GM06990 (cell line): ENCODE results near the gene COQ2.
A peak's percentile ranks its signal among the peaks of the same experiment; 100 is the strongest.

Source experiments
- DNase-seq: peaks from one replicate; pipeline ENCODE4 v3.0.0-alpha.2; 2011; ENCODE audit not compliant: insufficient read length; ENCODE audit errors: extremely low read depth
- H3K27me3 ChIP-seq: replicated peaks from 2 replicates; pipeline ENCODE4 v1.6.0; 2011; ENCODE audit warnings: low read length; ENCODE audit not compliant: control insufficient read depth, insufficient read depth
- H3K36me3 ChIP-seq: 2 replicates; pipeline ENCODE4 v1.5.1; 2011; ENCODE audit warnings: low read length; ENCODE audit not compliant: control insufficient read depth, insufficient read depth
- H3K4me3 ChIP-seq: replicated peaks from 2 replicates; pipeline ENCODE4 v1.5.1; 2011; ENCODE audit warnings: low read depth, mild to moderate bottlenecking, control low read depth, low read length
- CTCF ChIP-seq: IDR thresholded peaks from 2 replicates; pipeline ENCODE4 v1.5.1; 2011; ENCODE audit warnings: low read length, control low read depth, mild to moderate bottlenecking, inconsistent platforms; ENCODE audit not compliant: insufficient read depth, poor library complexity, severe bottlenecking

Gene COQ2

GRCh38 chr4:83224502-83225197 is 59.9 kb downstream of the COQ2 start:
- no peaks in the 10 kb centered on the region for H3K36me3 ChIP-seq
- no peak overlapping the region for H3K4me3 ChIP-seq
- no peaks in the 10 kb centered on the region for H3K27me3 ChIP-seq
- no peak for TF ChIP-seq CTCF
- DNase-seq = no peak

GRCh38 chr4:83223781-83224180 is 60.8 kb downstream of the COQ2 start:
- no peaks in the 10 kb centered on the region for H3K36me3 ChIP-seq
- DNase-seq = no peak
- H3K4me3 ChIP-seq = no peak overlapping the region
- no peaks in the 10 kb centered on the region for H3K27me3 ChIP-seq
- no peak for TF ChIP-seq CTCF

- TF ChIP-seq CTCF = no peak
- H3K27me3 ChIP-seq = no peaks in the 10 kb centered on the region
- H3K36me3 ChIP-seq = no peaks in the 10 kb centered on the region
- H3K4me3 ChIP-seq = no peak overlapping the region
- peak; percentile 77 for DNase-seq
Measured at GRCh38 chr4:83221897-83222441, 62.6 kb downstream of the COQ2 start.

- Histone ChIP-seq H3K36me3 (no peaks in the 10 kb centered on the region), H3K4me3 (peak overlapping the region; percentile 10; the same call in 1 of the 2 replicates), H3K27me3 (no peaks in the 10 kb centered on the region)
- peak; percentile 54 for DNase-seq
- no peak for TF ChIP-seq CTCF
Measured at GRCh38 chr4:83219344-83220331, 65.0 kb downstream of the COQ2 start.

- peak; percentile 85 for DNase-seq
- Histone ChIP-seq H3K27me3 (no peaks in the 10 kb centered on the region), H3K36me3 (no peaks in the 10 kb centered on the region), H3K4me3 (no peak overlapping the region)
- no peak for TF ChIP-seq CTCF
Measured at GRCh38 chr4:83217721-83218522, 66.7 kb downstream of the COQ2 start.
